K562 (cell line): ENCODE results near the gene RIPPLY3. TPM values are rescaled to one million over a fixed set of nuclear protein-coding genes. Genes with fewer than 3 reads are reported as not detected.
A peak's percentile ranks its signal among the peaks of the same experiment; 100 is the strongest.

Source experiments
- FOXJ3 ChIP-seq: sonication (generic); formaldehyde crosslinking; IDR thresholded peaks from 2 replicates; pipeline ENCODE4 v1.4.0; 2020; ENCODE audit warnings: mild to moderate bottlenecking, missing genetic modification reagents
- GABPB2 ChIP-seq: fragments of 250-450 bp; sonication (Bioruptor Pico); conservative IDR thresholded peaks from 2 replicates; pipeline ENCODE4 v1.5.1; 2021; ENCODE audit warnings: mild to moderate bottlenecking
- HEY1 ChIP-seq: fragments of 250-450 bp; sonication (Bioruptor Pico); IDR thresholded peaks from 2 replicates; pipeline ENCODE4 v1.5.0; 2020; ENCODE audit warnings: mild to moderate bottlenecking, moderate library complexity, borderline replicate concordance
- HINFP ChIP-seq: fragments of 450-650 bp; conservative IDR thresholded peaks from 2 replicates; pipeline ENCODE4 v1.6.1; 2016; ENCODE audit warnings: missing genetic modification characterization, low read depth, mild to moderate bottlenecking, control low read depth, missing compliant biosample characterization
- KDM4B ChIP-seq, 2 experiments: fragments of 450-650 bp in 1 of 2; sonication (generic) in 1 of 2; IDR thresholded peaks; 2 replicates each; pipeline ENCODE4 v1.6.1; 2016 to 2017; ENCODE audit warnings: borderline replicate concordance in 2 of 2, antibody characterized with exemption in 1 of 2, low read depth in 1 of 2, mild to moderate bottlenecking in 1 of 2
- LEF1 ChIP-seq: fragments of 450-650 bp; IDR thresholded peaks from 2 replicates; pipeline ENCODE4 v1.6.1; 2016; ENCODE audit warnings: mild to moderate bottlenecking
- MAX ChIP-seq: sonication (generic); formaldehyde crosslinking; IDR thresholded peaks from 2 replicates; pipeline ENCODE4 v1.9.0; 2022; ENCODE audit warnings: mild to moderate bottlenecking, missing genetic modification reagents
- MAZ ChIP-seq, 2 experiments: fragments of 450-650 bp in 1 of 2; sonication (generic) in 1 of 2; formaldehyde crosslinking; IDR thresholded peaks in 1 of 2; conservative IDR thresholded peaks in 1 of 2; 2 replicates each; pipeline versions ENCODE4 v1.4.0 to v1.5.0; 2020; ENCODE audit warnings: mild to moderate bottlenecking in 1 of 2, missing genetic modification reagents in 1 of 2
- NELFE ChIP-seq: IDR thresholded peaks from 2 replicates; pipeline ENCODE4 v1.6.1; 2011; ENCODE audit warnings: mild to moderate bottlenecking; ENCODE audit not compliant: insufficient read depth, insufficient read length
- NR2C2 ChIP-seq, 2 experiments: fragments of 200-800 bp in 1 of 2; sonication (Bioruptor generic) in 1 of 2; sonication (generic) in 1 of 2; formaldehyde crosslinking in 1 of 2; IDR thresholded peaks; 2 replicates each; pipeline versions ENCODE4 v1.6.1 to v1.8.0; 2016 to 2022; ENCODE audit warnings: mild to moderate bottlenecking in 1 of 2, missing compliant biosample characterization in 1 of 2, missing genetic modification characterization in 1 of 2, missing genetic modification reagents in 1 of 2
- NR4A1 ChIP-seq, 2 experiments: fragments of 250-450 bp in 1 of 2; fragments of 450-650 bp in 1 of 2; sonication (Bioruptor Pico) in 1 of 2; IDR thresholded peaks; 2 replicates each; pipeline versions ENCODE4 v1.4.0 to v1.6.1; 2016 to 2020; ENCODE audit warnings: mild to moderate bottlenecking in 2 of 2, missing compliant biosample characterization in 1 of 2, missing genetic modification characterization in 1 of 2, moderate library complexity in 1 of 2
- NRF1 ChIP-seq, 2 experiments: fragments of 450-650 bp; IDR thresholded peaks in 1 of 2; conservative IDR thresholded peaks in 1 of 2; 2 replicates each; pipeline ENCODE4 v1.6.1; 2014; ENCODE audit warnings: mild to moderate bottlenecking in 2 of 2
- NUFIP1 ChIP-seq: fragments of 450-650 bp; IDR thresholded peaks from 2 replicates; pipeline ENCODE4 v1.6.1; 2018; ENCODE audit not compliant: partially characterized antibody
- SFPQ ChIP-seq: fragments of 200-400 bp; formaldehyde crosslinking; IDR thresholded peaks from 2 replicates; pipeline ENCODE4 v1.6.1; 2017; ENCODE audit warnings: mild to moderate bottlenecking, low read depth, low read length, moderate library complexity
- SIRT6 ChIP-seq: IDR thresholded peaks from one replicate; pipeline ENCODE4 v1.6.1; 2012; ENCODE audit warnings: low read depth, mild to moderate bottlenecking, control low read depth, inconsistent platforms, low read length, moderate library complexity
- SMARCE1 ChIP-seq: fragments of 450-650 bp; IDR thresholded peaks from 2 replicates; pipeline ENCODE4 v1.7.1; 2016; ENCODE audit warnings: mild to moderate bottlenecking
- SP1 ChIP-seq: sonication (generic); formaldehyde crosslinking; IDR thresholded peaks from 2 replicates; pipeline ENCODE4 v1.8.1; 2022; ENCODE audit warnings: mild to moderate bottlenecking, missing genetic modification reagents
- SRSF3 ChIP-seq: fragments of 200-400 bp; formaldehyde crosslinking; IDR thresholded peaks from 2 replicates; pipeline ENCODE4 v1.6.1; 2016; ENCODE audit warnings: mild to moderate bottlenecking, low read length, moderate library complexity; ENCODE audit not compliant: insufficient read depth
- SRSF7 ChIP-seq: fragments of 200-400 bp; formaldehyde crosslinking; optimal IDR thresholded peaks from 2 replicates; pipeline ENCODE3; 2017; ENCODE audit warnings: mild to moderate bottlenecking, low read depth, low read length
- TRIM28 ChIP-seq: fragments of 450-650 bp; IDR thresholded peaks from 2 replicates; pipeline ENCODE4 v1.6.1; 2017
- ZC3H11A ChIP-seq: IDR thresholded peaks from 2 replicates; pipeline ENCODE4 v1.6.1; 2012; ENCODE audit warnings: low read depth, low read length, improper control_type of control experiment
- ZFPM2 ChIP-seq: fragments of 250-450 bp; sonication (Bioruptor Pico); IDR thresholded peaks from 2 replicates; pipeline ENCODE4 v1.5.1; 2022; ENCODE audit warnings: mild to moderate bottlenecking
- ZNF75A ChIP-seq: fragments of 450-650 bp; formaldehyde crosslinking; IDR thresholded peaks from 2 replicates; pipeline ENCODE4 v1.4.0; 2020; ENCODE audit warnings: mild to moderate bottlenecking
- ZNF766 ChIP-seq: fragments of 200-800 bp; sonication (Bioruptor generic); conservative IDR thresholded peaks from 2 replicates; pipeline ENCODE4 v1.6.1; 2016; ENCODE audit warnings: missing genetic modification characterization, missing compliant biosample characterization
- ZSCAN32 ChIP-seq: fragments of 450-650 bp; formaldehyde crosslinking; IDR thresholded peaks from 2 replicates; pipeline ENCODE4 v1.4.0; 2020; ENCODE audit warnings: mild to moderate bottlenecking, moderate library complexity
- polyA plus RNA-seq, 8 experiments: library from polyadenylated mRNA; depleted of rRNA in 4 of 8; stranded (reverse) in 5 of 8; unstranded in 3 of 8; fragments of >200 nt; fragmentation: Nextera tagmentation in 2 of 8; fragmentation: Illumina TruSeq in 1 of 8; extraction: Ambion mirVana in 2 of 8; extraction: Trizol in 1 of 8; gene quantifications; 2 replicates each; pipeline versions ENCODE4 v1.2.1 to v1.2.3, GENCODE V29; 2011 to 2014; ENCODE audit warnings: inconsistent platforms in 1 of 8, missing spikeins in 1 of 8
- total RNA-seq, 7 experiments: library from RNA; depleted of rRNA in 6 of 7; stranded (reverse); fragments of >200 nt in 6 of 7; fragmentation: Illumina TruSeq in 2 of 7; extraction: Trizol in 2 of 7; gene quantifications; 2 replicates each; pipeline versions ENCODE4 v1.2.1 to v1.2.3, GENCODE V29; 2011 to 2021; ENCODE audit warnings: low replicate concordance in 1 of 7

Gene RIPPLY3
- total and polyA plus RNA-seq, 9 of the 15 experiments (the other 6 are each of a cell fraction or from before 2014, with no cell fraction given) = not detected

- TF ChIP-seq SRSF3 (0 out of 2 replicates have a peak, but pooled peaks have one; percentile 45), SIRT6 (no peak), MAX (CRISPR knock-in tag) (peak; percentile 51; the same call in 1 of the 2 replicates), SMARCE1 (no peak), ZSCAN32 (no peak), SFPQ (no peak), GABPB2 (CRISPR knock-in tag) (no peak), ZFPM2 (CRISPR knock-in tag) (0 out of 2 replicates have a peak, but pooled peaks have one; percentile 28), NUFIP1 (no peak), NELFE (no peak), LEF1 (no peak), KDM4B (IDR thresholded peaks at IDR 0.05; ENCODE audit: borderline replicate concordance in 2 of 2, low read depth in 1 of 2) (no peak; a peak in 1 of 4 replicates), NR2C2 (CRISPR knock-in tag; IDR thresholded peaks at IDR 0.05) (peak; percentile 47; the same call in 1 of the 2 replicates), NR2C2 (tag; IDR thresholded peaks at IDR 0.05) (peak; percentile 56; the same call in 1 of the 2 replicates), NRF1 (conservative IDR thresholded peaks at IDR 0.05 in 1 of 2, IDR thresholded peaks at IDR 0.05 in 1 of 2) (peak in 1 of 2 experiments; percentile 54; a peak in 2 of 4 replicates), SRSF7 (no peak), ZNF766 (no peak), TRIM28 (no peak), FOXJ3 (CRISPR knock-in tag) (no peak), HINFP (tag) (no peak), SP1 (CRISPR knock-in tag) (0 out of 2 replicates have a peak, but pooled peaks have one; percentile 10), HEY1 (CRISPR knock-in tag) (no peak), ZNF75A (CRISPR knock-in tag) (no peak), ZC3H11A (no peak), NR4A1 (CRISPR knock-in tag; IDR thresholded peaks at IDR 0.05) (no peak), NR4A1 (tag; IDR thresholded peaks at IDR 0.05) (no peak), MAZ (CRISPR knock-in tag; conservative IDR thresholded peaks at IDR 0.05 in 1 of 2, IDR thresholded peaks at IDR 0.05 in 1 of 2) (peak in 1 of 2 experiments; percentile 69; a peak in 2 of 4 replicates)
These were observed 40.3 kb upstream of the RIPPLY3 start, which contains the start of gene HLCS (continued) for GRCh38 chr21:36966066-36966820.
